Measurements from ENCODE around the gene STEAP1B. TPM values are rescaled to one million over a fixed set of nuclear protein-coding genes. Genes with fewer than 3 reads are reported as not detected.

STEAP1B gene
- total RNA-seq, 1 experiment from 2014 or later = 22.7 TPM

DNA sequence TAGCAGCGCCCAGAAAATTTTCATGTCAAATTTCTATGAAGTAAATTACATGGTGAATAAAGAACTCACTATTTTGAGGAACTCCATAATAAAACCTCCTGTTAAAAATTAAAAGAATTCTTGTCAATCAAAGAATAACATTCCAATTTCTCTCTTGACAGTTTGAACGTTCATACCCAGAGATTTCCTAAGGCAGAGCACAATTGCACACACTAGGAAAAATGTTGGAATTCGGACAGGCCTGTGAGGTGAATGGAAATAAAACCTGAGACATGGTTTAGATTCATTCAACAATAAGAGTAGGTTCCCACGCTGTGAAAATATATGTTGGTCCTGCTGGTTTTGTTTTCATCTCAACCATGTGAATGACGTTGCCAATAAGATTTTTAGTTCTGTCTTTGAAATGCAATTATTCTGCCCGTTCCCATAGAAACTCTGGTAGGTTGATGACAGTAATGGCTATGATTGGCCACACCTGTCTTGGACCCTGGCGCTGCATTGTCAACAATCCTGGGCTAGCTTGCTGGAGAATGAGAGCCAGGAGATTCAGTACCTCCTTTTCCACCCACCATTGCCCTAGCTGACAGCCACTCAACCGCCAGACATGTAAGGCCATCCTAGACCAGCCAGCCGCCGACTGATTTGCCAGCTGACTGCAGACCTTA lies 99.7 kb downstream of the STEAP1B start:
- H3K4me3 ChIP-seq (ENCODE audit: insufficient read depth, low read depth, low read length) = no peak overlapping the region
- DNase-seq = no peak
- H3K36me3 ChIP-seq (replicated peaks; ENCODE audit: control insufficient read depth, insufficient read depth, low read length) = no peaks in the 10 kb centered on the region
- no peaks in the 10 kb centered on the region for H3K27me3 ChIP-seq (ENCODE audit: control insufficient read depth, insufficient read depth, low read length)

DNA sequence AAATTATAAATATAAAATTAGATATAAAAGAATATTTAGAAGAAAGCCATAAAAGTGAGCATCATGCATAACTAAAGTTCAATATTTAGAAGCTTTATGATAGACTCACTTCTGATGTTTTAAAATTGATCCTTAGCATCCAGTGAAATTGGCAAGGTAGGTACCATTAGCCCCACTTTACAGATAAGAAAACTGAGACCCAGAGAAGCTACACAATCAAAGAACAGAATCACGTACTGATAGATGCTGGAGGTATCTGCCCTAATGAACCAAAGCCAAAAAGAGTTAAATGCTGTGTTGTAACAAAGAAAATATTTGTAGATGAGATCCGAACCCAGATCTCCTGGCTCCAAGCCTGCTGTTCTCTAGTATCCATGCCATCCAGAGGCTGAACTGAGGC lies 100.4 kb downstream of the STEAP1B start:
- no peak overlapping the region for H3K4me3 ChIP-seq (ENCODE audit: insufficient read depth, low read depth, low read length)
- no peaks in the 10 kb centered on the region for H3K27me3 ChIP-seq (ENCODE audit: control insufficient read depth, insufficient read depth, low read length)
- no peak for DNase-seq
- no peaks in the 10 kb centered on the region for H3K36me3 ChIP-seq (replicated peaks; ENCODE audit: control insufficient read depth, insufficient read depth, low read length)

DNA sequence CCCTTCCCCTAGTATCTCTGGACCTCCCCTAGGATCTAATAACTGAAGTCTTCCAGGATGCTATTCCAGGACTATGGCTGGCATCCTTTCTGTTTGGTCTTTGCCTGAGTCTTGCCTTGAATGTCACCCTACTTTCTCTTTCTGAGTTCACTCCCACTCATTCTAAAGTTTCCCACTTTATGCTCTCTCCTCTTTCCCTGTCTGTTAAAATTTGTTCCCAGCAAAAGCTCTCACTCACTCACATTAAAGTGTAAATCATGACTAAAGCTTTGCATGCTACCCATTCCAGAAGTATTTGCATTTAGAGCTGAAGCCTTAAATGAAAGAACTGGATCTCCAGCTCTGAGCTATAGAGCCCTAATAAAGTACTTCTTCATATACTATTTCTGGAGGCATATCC lies 100.9 kb downstream of the STEAP1B start:
- H3K27me3 ChIP-seq (ENCODE audit: control insufficient read depth, insufficient read depth, low read length) = no peaks in the 10 kb centered on the region
- no peak overlapping the region for H3K4me3 ChIP-seq (ENCODE audit: insufficient read depth, low read depth, low read length)
- no peaks in the 10 kb centered on the region for H3K36me3 ChIP-seq (replicated peaks; ENCODE audit: control insufficient read depth, insufficient read depth, low read length)
- no peak for DNase-seq

DNA sequence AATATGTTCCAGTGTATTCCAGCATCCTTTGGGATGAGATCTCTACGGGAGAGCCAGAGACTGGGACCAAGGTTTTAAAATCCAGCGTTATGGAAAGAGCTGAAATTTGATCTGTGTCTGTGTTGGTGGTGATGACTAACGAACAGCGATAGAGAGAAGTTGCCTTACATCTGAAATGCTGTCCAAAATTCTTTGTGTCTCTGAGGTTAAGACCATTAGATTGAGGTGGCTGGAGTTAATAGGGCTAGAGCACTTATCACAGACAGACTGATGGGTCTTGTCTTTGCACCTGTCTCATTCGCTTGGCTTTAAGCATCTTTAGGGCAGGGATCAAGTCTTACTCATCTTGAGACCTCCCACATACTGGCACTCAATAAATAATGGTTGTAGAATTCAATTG lies 102.0 kb downstream of the STEAP1B start:
- DNase-seq = no peak
- no peaks in the 10 kb centered on the region for H3K27me3 ChIP-seq (ENCODE audit: control insufficient read depth, insufficient read depth, low read length)
- no peak overlapping the region for H3K4me3 ChIP-seq (ENCODE audit: insufficient read depth, low read depth, low read length)
- no peaks in the 10 kb centered on the region for H3K36me3 ChIP-seq (replicated peaks; ENCODE audit: control insufficient read depth, insufficient read depth, low read length)

DNA sequence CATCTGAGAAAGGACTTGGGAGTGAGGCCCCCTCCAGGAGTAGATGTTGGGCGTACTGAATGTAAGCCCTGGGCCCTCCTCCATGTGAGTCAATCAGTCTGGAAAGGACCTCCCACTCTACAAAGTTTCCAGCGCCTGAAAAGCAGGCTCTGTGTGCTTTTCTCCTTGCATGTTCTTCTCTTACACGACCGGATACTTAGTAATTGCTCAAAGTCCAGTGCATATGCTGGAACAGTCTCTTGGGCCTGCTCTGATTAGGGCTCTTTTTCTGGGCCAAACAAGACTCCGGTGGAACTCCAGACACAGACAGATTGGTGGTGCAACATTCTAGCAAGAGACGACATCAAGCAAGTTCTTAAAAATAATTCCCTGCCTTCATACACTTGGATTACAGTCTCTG lies 104.8 kb downstream of the STEAP1B start:
- Histone ChIP-seq H3K4me3 (ENCODE audit: insufficient read depth, low read depth, low read length) (no peak overlapping the region), H3K36me3 (replicated peaks; ENCODE audit: control insufficient read depth, insufficient read depth, low read length) (no peaks in the 10 kb centered on the region), H3K27me3 (ENCODE audit: control insufficient read depth, insufficient read depth, low read length) (no peaks in the 10 kb centered on the region)
- no peak for DNase-seq

DNA sequence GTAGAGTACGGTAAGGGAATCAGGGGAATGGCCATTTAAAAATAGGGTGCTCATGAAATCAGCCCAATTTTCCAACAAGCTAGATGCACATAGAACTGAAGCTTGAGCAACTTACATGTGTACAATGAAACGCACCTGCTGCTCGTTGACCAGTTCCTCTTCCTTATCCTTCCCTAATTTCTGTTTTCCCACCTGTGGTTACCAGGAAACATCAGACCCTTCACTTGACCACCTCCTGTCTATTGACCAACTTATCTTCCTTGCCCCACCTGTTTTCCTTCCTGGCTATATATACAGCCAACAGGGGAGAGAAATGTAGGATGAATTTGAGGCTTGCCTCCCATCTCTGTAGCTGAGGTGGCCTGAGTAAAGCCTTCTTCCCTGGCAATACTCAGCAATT lies 105.2 kb downstream of the STEAP1B start:
- Histone ChIP-seq H3K4me3 (ENCODE audit: insufficient read depth, low read depth, low read length) (no peak overlapping the region), H3K27me3 (ENCODE audit: control insufficient read depth, insufficient read depth, low read length) (no peaks in the 10 kb centered on the region), H3K36me3 (replicated peaks; ENCODE audit: control insufficient read depth, insufficient read depth, low read length) (no peaks in the 10 kb centered on the region)
- DNase-seq = no peak

DNA sequence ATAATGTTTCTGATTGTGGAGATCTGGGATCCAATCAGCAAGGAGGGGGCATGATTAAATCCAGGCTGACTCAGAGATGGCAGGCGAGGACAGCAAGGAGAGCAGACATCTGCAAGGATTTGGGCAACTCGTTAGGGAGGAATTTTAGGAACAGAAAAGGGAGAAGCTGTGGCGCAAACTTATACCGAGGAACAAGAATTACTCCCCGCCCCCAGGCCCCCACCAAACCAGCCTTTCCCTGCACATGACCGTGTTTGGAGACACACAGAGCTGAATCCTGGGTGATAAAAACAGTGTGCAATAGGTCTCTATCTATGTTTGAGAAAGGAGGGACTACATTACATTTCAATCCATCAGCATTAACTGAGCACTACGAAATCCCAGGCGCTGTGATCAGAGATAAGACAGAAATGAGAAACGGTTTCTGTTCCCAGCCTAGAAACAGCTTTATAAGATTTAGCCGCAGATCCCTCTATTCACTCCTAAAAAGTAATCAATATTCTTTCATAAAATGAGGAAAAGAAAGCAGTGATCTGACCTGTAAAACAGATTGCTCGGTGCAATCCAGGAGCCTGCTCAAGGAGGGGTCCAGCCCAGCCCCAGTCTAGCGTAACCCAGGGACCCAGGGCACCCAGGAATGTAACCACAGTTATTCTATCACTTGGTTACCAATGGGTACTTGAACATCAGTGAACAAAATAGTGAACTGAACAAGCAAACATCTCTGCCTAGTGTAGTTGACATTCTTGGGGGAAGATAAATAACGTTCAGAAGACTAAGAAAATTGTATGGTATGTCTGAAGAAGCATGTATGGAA lies 105.9 kb downstream of the STEAP1B start:
- DNase-seq = no peak
- Histone ChIP-seq H3K36me3 (replicated peaks; ENCODE audit: control insufficient read depth, insufficient read depth, low read length) (no peaks in the 10 kb centered on the region), H3K27me3 (ENCODE audit: control insufficient read depth, insufficient read depth, low read length) (no peaks in the 10 kb centered on the region), H3K4me3 (ENCODE audit: insufficient read depth, low read depth, low read length) (no peak overlapping the region)

DNA sequence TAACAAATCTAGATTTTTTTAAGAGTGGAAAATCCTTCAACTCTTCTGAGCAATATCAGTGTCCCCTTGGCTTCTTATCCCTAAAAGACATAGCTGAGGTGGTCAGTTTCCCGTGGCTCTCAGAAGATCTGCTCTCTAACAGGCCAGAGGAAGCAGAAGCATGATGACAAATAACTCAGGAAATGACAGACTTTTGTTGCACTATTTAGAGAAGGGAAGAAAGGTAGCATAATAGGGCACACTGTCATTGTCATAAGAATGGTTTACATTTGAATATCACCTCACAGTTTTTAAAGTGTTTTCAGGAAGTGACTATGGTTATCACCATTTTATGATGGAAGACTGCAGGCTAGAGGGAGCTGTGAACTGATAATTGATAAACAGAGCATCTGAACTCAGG lies 109.5 kb downstream of the STEAP1B start:
- DNase-seq = no peak
- no peak overlapping the region for H3K4me3 ChIP-seq (ENCODE audit: insufficient read depth, low read depth, low read length)
- H3K36me3 ChIP-seq (replicated peaks; ENCODE audit: control insufficient read depth, insufficient read depth, low read length) = no peaks in the 10 kb centered on the region
- H3K27me3 ChIP-seq (ENCODE audit: control insufficient read depth, insufficient read depth, low read length) = no peaks in the 10 kb centered on the region

DNA sequence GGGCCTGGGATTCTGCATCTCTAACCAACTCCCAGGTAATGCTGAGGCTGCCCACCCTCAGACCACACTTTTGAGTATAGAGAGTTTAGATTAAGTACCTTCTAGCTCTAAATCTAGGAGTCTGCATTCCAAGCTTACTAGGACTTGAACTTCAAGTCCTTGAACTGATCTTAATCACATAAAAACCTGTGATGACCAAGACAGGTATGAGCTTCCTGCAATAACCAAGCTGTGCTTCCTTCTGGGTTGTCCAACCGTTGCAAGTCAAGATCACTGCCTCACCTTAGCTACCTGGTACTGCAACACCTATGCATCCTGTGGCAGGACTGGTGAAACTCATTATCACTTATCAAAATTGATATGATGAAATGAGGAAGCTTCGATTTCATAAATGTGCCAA lies 110.1 kb downstream of the STEAP1B start:
- no peaks in the 10 kb centered on the region for H3K27me3 ChIP-seq (ENCODE audit: control insufficient read depth, insufficient read depth, low read length)
- H3K36me3 ChIP-seq (replicated peaks; ENCODE audit: control insufficient read depth, insufficient read depth, low read length) = no peaks in the 10 kb centered on the region
- no peak for DNase-seq
- no peak overlapping the region for H3K4me3 ChIP-seq (ENCODE audit: insufficient read depth, low read depth, low read length)

DNA sequence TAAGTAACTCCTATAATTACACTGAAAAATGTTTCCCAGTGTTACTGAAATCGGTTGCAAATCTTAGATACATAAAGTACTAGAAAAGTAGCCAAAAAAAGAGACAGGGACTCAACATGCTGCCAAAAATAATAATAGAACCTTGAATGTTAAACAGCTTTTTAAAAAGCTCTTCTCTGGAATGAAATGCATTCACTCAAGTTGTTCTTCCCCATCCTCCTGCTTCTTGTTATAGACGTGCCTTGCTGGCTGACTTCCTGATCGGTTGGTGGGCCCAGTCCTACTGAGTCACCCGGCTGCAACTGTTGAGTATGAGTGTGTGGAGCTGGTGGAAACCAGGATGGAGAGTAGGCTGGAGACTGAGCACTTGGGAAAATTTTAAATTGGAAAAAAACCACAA lies 112.4 kb downstream of the STEAP1B start:
- DNase-seq = no peak

DNA sequence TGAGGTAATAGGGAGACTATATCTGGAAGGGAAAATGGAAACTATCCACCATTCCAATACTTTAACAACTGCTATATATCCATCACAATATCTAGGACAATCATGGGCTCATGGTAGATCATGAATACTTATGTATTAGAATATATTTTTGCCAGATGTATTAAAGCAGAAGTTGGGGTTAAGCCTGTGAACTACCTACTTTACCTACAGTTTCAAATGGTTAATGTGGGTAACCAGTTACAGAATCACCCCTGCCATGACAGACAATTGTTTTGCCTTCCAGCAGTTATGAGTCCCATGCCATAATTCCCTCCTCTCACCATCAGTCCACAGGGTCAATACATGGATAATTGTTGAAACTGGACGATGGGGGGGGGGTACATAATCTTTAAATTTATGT lies 113.1 kb downstream of the STEAP1B start:
- Histone ChIP-seq H3K27me3 (ENCODE audit: control insufficient read depth, insufficient read depth, low read length) (no peaks in the 10 kb centered on the region), H3K36me3 (replicated peaks; ENCODE audit: control insufficient read depth, insufficient read depth, low read length) (no peaks in the 10 kb centered on the region)
- DNase-seq = no peak

More for the DNA sequence above, 112.4 kb downstream of the STEAP1B start:
- H3K4me3 ChIP-seq (ENCODE audit: insufficient read depth, low read depth, low read length) = no peak overlapping the region
- no peaks in the 10 kb centered on the region for H3K36me3 ChIP-seq (replicated peaks; ENCODE audit: control insufficient read depth, insufficient read depth, low read length)
- no peaks in the 10 kb centered on the region for H3K27me3 ChIP-seq (ENCODE audit: control insufficient read depth, insufficient read depth, low read length)

DNA sequence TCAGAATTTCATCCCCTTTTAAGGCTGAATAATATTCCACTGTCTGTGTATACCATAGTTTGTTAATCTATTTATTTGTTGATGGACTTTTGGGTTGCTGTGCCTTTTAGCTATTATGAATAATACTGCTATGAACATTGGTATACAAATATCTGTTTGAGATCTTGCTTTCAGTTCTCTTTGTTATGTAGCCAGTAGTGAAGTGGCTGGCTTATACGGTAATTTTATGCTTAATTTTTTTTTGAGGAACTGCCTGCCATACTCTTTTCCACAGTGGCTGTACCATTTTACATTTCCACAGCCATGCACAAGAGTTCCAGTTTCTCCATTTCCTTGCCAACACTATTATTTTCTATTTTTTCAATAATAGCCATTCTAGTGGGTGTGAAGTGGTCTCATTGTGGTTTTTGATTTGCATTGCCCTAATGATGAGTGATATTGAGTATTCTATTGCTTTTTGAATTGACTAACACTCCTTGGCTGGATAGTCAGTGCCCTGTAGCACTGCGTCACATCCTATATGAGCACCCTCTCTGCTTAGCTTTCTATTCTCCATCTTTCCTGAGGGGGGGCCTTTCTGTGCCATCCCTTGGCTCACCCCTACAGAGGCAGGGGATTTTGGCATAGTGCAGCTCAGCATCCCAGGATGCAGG lies 113.7 kb downstream of the STEAP1B start:
- Histone ChIP-seq H3K4me3 (ENCODE audit: insufficient read depth, low read depth, low read length) (no peak overlapping the region), H3K27me3 (ENCODE audit: control insufficient read depth, insufficient read depth, low read length) (no peaks in the 10 kb centered on the region), H3K36me3 (replicated peaks; ENCODE audit: control insufficient read depth, insufficient read depth, low read length) (no peaks in the 10 kb centered on the region)
- no peak for DNase-seq

More for the DNA sequence above, 113.1 kb downstream of the STEAP1B start:
- no peak overlapping the region for H3K4me3 ChIP-seq (ENCODE audit: insufficient read depth, low read depth, low read length)

DNA sequence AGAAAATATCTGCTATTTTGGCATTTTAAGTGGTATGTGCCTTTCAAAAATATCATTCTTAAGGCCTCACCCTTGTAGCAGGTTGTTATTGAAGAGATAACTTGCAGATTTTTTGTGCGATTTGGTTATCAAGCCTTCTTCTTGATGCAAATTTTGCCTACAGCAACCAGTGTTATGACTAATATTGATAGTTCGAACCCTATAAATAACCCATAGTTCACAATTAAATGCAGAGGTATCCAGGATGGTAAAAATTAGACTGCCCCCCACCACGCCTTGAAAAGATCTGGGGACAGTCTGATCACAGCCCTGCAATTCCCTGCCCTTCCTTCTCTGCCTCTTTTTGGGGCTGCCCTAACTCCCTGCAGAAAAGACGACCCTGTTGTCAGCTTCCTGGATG lies 114.7 kb downstream of the STEAP1B start:
- no peaks in the 10 kb centered on the region for H3K36me3 ChIP-seq (replicated peaks; ENCODE audit: control insufficient read depth, insufficient read depth, low read length)
- H3K4me3 ChIP-seq (ENCODE audit: insufficient read depth, low read depth, low read length) = no peak overlapping the region
- DNase-seq = no peak
- no peaks in the 10 kb centered on the region for H3K27me3 ChIP-seq (ENCODE audit: control insufficient read depth, insufficient read depth, low read length)

DNA sequence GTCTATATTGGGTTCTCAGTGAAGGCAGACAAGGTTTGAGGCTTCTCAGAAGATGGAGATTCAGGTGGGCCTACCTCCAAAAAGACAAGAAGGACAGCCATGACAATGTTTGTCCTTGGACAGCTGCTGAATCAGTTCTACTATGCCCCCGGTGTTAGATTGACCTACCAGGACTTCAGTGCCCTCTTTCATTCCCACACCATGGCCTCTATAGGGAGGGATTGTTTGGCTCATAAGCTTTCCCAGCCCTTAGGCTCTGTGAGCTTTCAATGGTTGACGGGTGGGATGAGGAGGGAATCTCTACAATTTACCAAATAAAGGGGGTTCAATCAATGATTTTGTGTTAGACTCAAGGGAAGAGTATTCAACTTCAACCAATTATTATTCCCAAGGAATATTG lies 119.7 kb downstream of the STEAP1B start:
- Histone ChIP-seq H3K36me3 (replicated peaks; ENCODE audit: control insufficient read depth, insufficient read depth, low read length) (no peaks in the 10 kb centered on the region), H3K27me3 (ENCODE audit: control insufficient read depth, insufficient read depth, low read length) (no peaks in the 10 kb centered on the region), H3K4me3 (ENCODE audit: insufficient read depth, low read depth, low read length) (no peak overlapping the region)
- DNase-seq = no peak

All from H7 (cell line).